ENCODE measurements around the gene HMGCS1.
A peak's percentile ranks its signal among the peaks of the same experiment; 100 is the strongest.
"Not testable (repeated sequence)": the region's sequence is repeated elsewhere in the genome, so short reads cannot be mapped to it uniquely, and the experiment has no call there.

The HMGCS1 gene

DNA sequence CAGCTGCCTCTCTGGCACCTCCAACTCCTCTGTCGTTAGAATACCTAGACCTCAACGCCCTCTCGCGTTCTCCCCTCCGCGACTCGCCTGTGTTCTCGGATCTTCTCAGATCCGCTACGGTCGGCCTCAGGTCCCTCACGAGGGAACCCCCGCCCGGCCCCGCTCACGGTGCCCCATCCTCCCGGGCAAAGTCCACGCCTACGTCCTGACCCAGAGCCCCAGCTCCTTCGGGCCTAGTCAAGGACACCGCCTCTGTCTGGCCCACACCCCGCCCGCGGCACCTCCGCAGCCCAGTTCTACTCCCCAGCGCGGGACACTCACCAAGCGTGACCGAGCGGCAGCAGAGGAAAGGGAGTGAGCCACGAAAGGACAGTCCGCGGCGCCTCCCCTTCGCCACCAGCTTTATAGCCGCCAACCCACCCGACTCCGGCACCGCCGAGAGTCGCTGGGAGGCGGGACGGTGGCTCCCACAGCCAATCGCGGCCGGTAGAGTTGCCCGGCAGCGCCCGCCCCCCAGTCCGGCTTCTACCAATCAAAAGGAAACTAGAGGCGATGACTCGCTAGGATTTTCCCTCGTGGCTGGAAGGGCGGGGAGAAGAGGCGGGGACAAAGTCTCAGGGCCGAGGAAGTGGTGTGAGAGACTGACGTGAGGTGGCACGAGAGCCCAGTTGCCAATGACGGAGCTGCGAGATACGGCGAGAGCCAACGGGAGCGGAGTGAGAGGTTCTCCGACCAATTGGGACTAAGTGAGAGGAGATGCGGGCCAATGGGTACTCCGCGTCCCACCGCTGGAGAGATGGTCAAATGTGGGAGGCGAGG lies at the start of gene HMGCS1:
HMGCS1 (minus strand) TSS at position 378 of the 819 bp plus-strand sequence. CDS start 14,447 bp downstream, outside the sequence.
- DNase-seq = peak; percentile 98

GRCh38 chr5:43358726-43359125 lies 45.5 kb upstream of the HMGCS1 start:
- DNase-seq = no peak

GRCh38 chr5:43358301-43358700 lies 45.1 kb upstream of the HMGCS1 start:
- no peak for DNase-seq

- DNase-seq = no peak
Measured at GRCh38 chr5:43357878-43358281, 44.7 kb upstream of the HMGCS1 start.

- no peak for DNase-seq
Measured at GRCh38 chr5:43357067-43357466, 43.9 kb upstream of the HMGCS1 start.

DNA sequence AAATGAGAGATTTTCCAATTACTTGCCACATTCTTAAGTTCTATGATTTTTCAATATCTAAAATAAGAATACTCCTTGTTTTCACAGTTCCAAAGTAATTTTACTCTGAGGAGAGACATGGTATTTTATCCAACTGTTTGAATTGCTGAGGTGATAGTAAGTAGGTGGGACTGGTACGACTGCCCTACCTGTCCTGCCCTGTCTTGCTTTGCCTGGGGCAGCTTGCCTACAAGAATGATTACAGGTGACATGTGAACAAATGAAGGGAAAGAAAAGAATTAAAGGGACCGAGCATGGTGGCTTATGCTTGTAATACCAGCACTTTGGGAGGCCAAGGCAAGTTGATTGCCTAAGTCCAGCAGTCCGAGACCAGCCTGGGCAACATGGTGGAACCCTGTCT lies 41.6 kb upstream of the HMGCS1 start:
- no peak for DNase-seq

DNA sequence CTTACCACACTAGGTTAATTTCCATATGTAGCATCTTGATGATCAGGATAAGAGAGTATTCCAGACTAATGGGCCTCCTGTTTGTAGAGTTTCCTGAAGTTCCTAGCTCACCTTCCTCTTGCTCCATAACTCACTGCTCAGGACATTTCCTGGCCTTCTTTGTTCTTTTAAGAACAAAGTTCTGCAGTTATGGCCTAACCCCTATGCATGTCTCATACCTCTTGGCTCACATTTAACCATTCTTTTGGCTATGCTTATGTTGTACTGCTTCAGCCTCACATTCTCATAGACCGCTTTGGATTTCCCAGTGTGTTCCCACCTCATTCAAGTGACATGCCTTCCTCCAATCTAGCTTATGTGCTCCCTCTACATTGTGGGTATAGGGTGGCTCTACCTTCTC lies 40.5 kb upstream of the HMGCS1 start:
- no peak for DNase-seq

DNA sequence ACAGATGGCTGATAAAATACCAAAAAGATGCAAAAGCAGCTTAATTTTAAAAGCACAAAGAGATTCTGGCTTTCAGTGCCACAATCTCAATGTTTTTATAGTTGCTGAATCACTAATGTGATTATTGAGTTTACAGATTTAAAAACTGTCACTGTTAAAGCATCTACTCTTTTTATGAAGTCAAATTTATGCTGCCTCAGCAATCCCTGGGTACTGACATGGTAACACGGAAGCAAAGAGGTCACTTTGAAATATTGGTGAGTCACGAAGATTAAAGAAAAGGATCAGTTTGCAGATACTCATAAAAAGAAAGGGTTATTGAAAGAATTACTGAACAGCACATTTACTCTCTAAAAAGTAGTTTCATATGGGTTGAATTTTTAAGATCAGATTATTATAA lies 39.7 kb upstream of the HMGCS1 start:
- no peak for DNase-seq

DNA sequence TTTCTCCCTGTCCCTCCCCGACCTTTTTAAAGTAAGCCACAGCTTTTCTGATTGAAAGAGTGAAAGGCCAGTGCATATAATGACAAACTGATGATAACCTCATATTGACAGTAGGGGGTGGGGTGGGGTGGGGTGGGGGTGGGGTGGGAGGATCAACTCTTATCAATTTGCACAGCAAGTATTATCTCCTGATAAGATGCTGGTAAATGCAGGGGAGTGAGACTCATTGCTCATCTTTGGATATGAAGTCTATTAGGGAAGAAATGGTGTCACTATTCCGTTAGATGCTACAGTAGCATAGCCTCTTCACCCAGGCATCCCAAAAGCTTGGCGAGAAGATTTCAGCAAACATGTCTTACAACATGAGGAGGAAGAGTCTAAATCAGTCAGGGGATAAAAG lies 38.9 kb upstream of the HMGCS1 start:
- no peak for DNase-seq

- no peak for DNase-seq
Measured at GRCh38 chr5:43348861-43349363, 35.7 kb upstream of the HMGCS1 start.

GRCh38 chr5:43348207-43348606 lies 35.0 kb upstream of the HMGCS1 start:
- DNase-seq = no peak

GRCh38 chr5:43338862-43339261 lies 25.6 kb upstream of the HMGCS1 start:
- DNase-seq = no peak

DNA sequence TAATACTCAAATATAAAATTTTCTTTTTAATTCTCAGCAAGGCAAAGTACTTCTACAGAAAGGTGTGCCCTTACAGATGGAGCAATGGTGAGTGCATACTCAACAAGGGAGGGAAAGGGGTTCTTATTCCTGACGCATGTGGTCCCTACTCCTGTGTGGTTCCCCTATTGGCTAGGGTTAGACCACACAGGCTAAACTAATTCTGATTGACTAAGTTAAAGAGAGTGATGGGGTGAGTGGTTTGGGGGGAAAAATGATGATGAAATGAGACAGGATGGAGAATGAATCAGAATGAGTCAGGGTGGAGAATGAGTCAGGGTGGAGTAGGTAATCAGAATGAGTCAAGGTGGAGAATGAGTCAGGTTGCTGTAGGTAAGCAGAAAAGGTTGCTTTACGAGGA lies 22.9 kb upstream of the HMGCS1 start:
- DNase-seq = no peak

DNA sequence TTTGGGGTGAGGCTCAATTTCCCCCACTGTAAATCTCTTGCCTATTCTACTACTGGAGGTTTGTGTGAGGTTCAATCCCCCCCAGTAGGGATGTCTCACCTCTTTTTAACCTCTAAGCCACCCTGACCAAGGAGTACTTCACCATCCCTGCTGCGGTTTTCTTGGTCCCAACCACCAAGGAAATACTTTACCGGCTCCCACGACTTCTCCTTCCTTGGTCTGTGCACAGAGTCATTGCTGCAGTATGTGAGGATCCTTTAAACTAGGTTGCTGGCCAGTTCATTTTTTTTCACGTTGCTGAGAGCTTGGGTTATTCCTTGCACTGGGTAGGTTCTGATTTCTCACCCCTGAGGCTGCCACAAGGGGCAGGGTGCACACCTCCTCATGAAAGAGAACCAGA lies 22.5 kb upstream of the HMGCS1 start:
- DNase-seq = no peak

GRCh38 chr5:43332401-43332800 lies 19.2 kb upstream of the HMGCS1 start:
- DNase-seq = no peak

GRCh38 chr5:43325624-43326023 lies 12.4 kb upstream of the HMGCS1 start:
- not testable (repeated sequence) for DNase-seq

DNA sequence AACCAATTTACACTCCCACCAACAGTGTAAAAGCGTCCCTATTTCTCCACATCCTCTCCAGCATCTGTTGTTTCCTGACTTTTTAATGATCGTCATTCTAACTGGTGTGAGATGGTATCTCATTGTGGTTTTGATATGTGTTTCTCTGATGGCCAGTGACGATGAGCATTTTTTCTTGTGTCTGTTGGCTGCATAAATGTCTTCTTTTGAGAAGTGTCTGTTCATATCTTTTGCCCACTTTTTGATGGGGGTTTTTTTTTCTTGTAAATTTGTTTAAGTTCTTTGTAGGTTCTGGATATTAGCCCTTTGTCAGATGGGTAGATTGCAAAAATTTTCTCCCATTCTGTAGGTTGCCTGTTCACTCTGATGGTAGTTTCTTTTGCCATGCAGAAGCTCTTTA lies 10.3 kb upstream of the HMGCS1 start:
- not testable (repeated sequence) for DNase-seq

DNA sequence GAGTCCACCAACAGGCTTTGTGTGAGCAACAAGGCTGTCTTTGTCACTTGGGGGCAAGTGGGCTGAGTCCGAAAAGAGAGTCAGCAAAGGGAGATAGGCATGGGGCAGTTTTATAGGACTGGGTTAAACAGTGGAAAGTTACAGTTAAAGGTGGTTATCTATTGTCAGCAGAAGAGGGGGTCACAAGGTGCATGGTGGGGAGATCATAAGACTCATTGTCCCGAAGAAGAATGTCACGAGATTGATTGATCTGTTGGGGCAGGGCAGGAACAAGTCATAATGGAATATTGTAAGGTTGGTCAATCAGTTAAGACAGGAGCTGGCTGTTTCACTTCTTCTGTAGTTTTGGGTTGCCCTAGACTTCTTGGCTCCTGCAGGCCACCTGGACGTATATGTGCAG lies 7.6 kb upstream of the HMGCS1 start:
- DNase-seq = no peak

GRCh38 chr5:43316421-43316820 lies 3.2 kb upstream of the HMGCS1 start:
- DNase-seq = no peak

DNA sequence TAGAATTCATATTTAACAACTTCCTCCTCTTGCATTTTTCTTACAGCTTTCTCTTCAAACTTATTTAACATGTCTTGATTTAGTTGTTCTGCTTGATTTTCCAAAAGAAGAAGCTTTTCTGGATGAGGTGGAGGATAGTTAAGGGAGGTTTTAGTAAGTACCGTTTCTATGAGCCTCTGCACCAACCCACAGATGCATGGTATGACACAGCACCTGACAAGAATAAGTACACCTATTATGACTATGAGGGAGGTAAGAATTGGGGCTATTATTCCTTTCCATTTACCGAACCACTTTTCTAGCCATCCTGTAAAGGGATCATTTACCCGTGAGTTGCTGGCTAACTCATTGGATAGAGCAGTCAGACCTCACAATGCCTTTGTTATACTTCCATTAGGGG lies 2.5 kb upstream of the HMGCS1 start:
- no peak for DNase-seq

DNA sequence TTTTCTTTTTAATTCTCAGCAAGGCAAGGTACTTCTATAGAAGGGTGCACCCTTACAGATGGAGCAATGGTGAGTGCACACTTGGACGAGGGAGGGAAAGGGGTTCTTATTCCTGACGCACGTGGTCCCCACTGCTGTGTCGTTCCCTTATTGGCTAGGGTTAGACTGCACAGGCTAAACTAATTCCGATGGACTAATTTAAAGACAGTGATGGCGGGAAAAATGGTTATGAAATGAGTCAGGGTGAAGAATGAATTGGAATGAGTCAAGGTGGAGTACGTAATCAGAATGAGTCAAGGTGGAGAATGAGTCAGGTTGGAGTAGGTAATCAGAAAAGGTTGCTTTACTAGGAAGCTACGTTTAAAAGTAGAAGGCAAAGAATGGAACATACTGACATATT lies 2.1 kb upstream of the HMGCS1 start:
- no peak for DNase-seq

DNA sequence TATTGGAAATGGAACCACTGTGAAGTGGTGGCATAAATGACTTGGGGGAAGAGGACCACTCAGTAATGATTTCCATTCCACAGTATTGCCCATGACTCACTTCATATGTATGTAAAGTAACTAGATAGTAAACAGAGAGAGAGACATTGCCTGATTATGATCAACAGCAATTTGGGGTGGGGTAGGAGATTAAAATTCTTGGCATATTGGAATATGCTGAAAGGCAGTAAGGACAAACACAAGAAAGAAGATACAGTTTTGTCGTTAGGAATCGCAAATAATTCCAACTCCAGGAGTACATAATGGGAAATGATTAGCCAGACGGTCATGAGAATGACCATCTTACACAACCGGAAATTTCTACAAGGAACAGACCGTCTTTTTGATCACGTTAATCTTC lies 1.5 kb upstream of the HMGCS1 start:
- no peak for DNase-seq

DNA sequence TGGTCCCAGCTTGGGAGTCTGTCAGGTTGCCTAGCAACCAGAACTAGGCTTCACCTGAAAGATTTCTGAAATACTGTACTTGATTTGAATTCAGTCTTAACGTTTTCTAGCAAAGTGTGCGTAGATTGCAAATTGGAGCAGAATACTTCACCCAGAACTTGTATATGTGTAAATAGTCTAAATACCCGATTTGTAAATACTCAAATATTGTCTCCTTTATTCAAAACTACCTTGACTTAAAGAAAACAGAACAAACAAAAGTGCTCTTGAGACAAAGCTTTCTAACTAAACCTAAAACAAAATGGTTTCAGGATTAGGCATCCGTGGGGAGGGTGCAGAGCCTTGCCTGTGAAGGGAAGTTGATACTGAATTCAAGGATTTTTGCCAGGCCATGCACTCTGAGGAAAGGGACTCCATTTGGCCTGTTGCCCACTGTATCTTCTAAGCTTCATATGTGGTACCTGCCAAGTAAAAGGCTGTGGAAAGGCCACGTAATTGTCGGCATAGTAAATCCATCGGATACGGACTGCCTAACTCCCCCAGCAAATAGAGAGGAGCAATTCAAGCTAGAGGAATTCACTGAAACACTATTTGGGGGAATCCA lies 744 bp upstream of the HMGCS1 start:
- DNase-seq = no peak

GRCh38 chr5:43312699-43313034 lies 545 bp downstream of the HMGCS1 start:
- DNase-seq = peak; percentile 87
